Kidney tubule cell (primary cell): ENCODE data around the gene RAP1GAP2.

ENCODE experiments used
- DNase-seq: peaks from one replicate; pipeline ENCODE4 v3.0.0-alpha.2; 2018; ENCODE audit warnings: low spot score

RAP1GAP2 gene

GRCh38 chr17:2911035-2911754, 115.0 kb downstream of the RAP1GAP2 start:
- no peak for DNase-seq

- no peak for DNase-seq
Observed at GRCh38 chr17:2911755-2912111, 115.5 kb downstream of the RAP1GAP2 start.

GRCh38 chr17:2912754-2913153, 116.5 kb downstream of the RAP1GAP2 start:
- DNase-seq, result no peak

- DNase-seq, result no peak
Observed at GRCh38 chr17:2916461-2916860, 120.2 kb downstream of the RAP1GAP2 start.

- DNase-seq, result no peak
Observed at GRCh38 chr17:2921443-2921842, 125.2 kb downstream of the RAP1GAP2 start.

- DNase-seq, result peak; percentile 60
Observed at GRCh38 chr17:2924211-2924610, 128.0 kb downstream of the RAP1GAP2 start.

GRCh38 chr17:2925011-2925410, 128.8 kb downstream of the RAP1GAP2 start:
- DNase-seq, result no peak

- peak; percentile 83 for DNase-seq
Observed at GRCh38 chr17:2926019-2926650, 129.9 kb downstream of the RAP1GAP2 start.

GRCh38 chr17:2928294-2928890, 132.2 kb downstream of the RAP1GAP2 start:
- DNase-seq, result no peak

- peak; percentile 54 for DNase-seq
Observed at GRCh38 chr17:2929881-2930533, 133.8 kb downstream of the RAP1GAP2 start.

GRCh38 chr17:2931876-2932275, 135.6 kb downstream of the RAP1GAP2 start:
- DNase-seq, result no peak

GRCh38 chr17:2932946-2933345, 136.7 kb downstream of the RAP1GAP2 start:
- no peak for DNase-seq

GRCh38 chr17:2933606-2934005, 137.4 kb downstream of the RAP1GAP2 start:
- DNase-seq, result no peak

GRCh38 chr17:2935632-2936031, 139.4 kb downstream of the RAP1GAP2 start:
- DNase-seq, result no peak

- no peak for DNase-seq
Observed at GRCh38 chr17:2936351-2936750, 140.1 kb downstream of the RAP1GAP2 start.

GRCh38 chr17:2936771-2937321, 140.6 kb downstream of the RAP1GAP2 start:
- DNase-seq, result no peak

- DNase-seq, result no peak
Observed at GRCh38 chr17:2937331-2938003, 141.2 kb downstream of the RAP1GAP2 start.

GRCh38 chr17:2939714-2940351, 143.6 kb downstream of the RAP1GAP2 start:
- DNase-seq, result no peak

- no peak for DNase-seq
Observed at GRCh38 chr17:2940352-2940751, 144.1 kb downstream of the RAP1GAP2 start.

- no peak for DNase-seq
Observed at GRCh38 chr17:2943981-2944380, 147.7 kb downstream of the RAP1GAP2 start.

- no peak for DNase-seq
Observed at GRCh38 chr17:2945299-2945698, 149.1 kb downstream of the RAP1GAP2 start.

GRCh38 chr17:2946144-2946543, 149.9 kb downstream of the RAP1GAP2 start:
- no peak for DNase-seq
